Lung (tissue), 12 donors: ENCODE data around the gene CLDN20. TPM values are rescaled to one million over a fixed set of nuclear protein-coding genes. Genes with fewer than 3 reads are reported as not detected.

Source experiments
- ATAC-seq: fragments of 200-7000 bp; cut with Tn5 transposase; one replicate; pipeline ENCODE4 v1.9.1; 2020; ENCODE audit warnings: moderate number of reproducible peaks; ENCODE audit not compliant: insufficient read depth, low FRiP score
- DNase-seq, 3 donors: peaks; one replicate each; pipeline ENCODE4 v3.0.0-alpha.2; 2013 to 2017
- H3K27ac ChIP-seq, 2 donors: one replicate each; pipeline ENCODE4 v1.5.1; 2013; ENCODE audit warnings: mild to moderate bottlenecking in 2 of 2, moderate library complexity in 2 of 2, control low read depth in 1 of 2, inconsistent platforms in 1 of 2, low read depth in 1 of 2, low read length in 1 of 2
- H3K27me3 ChIP-seq, 3 donors: one replicate each; pipeline ENCODE4 v1.5.1; 2013; ENCODE audit warnings: low read length in 2 of 3; ENCODE audit not compliant: control insufficient read depth in 3 of 3, insufficient read depth in 3 of 3
- H3K36me3 ChIP-seq, 4 donors: one replicate each; pipeline ENCODE4 v1.5.1; 2013; ENCODE audit warnings: low read length in 4 of 4, mild to moderate bottlenecking in 1 of 4, moderate library complexity in 1 of 4; ENCODE audit not compliant: control insufficient read depth in 4 of 4, insufficient read depth in 4 of 4
- H3K4me1 ChIP-seq, 5 donors: one replicate each; pipeline ENCODE4 v1.5.1; 2013; ENCODE audit warnings: low read length in 5 of 5, mild to moderate bottlenecking in 2 of 5, moderate library complexity in 1 of 5; ENCODE audit not compliant: control insufficient read depth in 5 of 5, insufficient read depth in 5 of 5
- H3K4me3 ChIP-seq: one replicate; pipeline ENCODE4 v1.5.1; 2013; ENCODE audit warnings: mild to moderate bottlenecking, control low read depth, moderate library complexity
- H3K9ac ChIP-seq, 2 donors: one replicate each; pipeline ENCODE4 v1.5.1; 2013; ENCODE audit warnings: low read length in 2 of 2, control low read depth in 1 of 2; ENCODE audit not compliant: insufficient read depth in 1 of 2
- H3K9me3 ChIP-seq, 4 donors: one replicate each; pipeline ENCODE4 v1.5.1; 2013; ENCODE audit warnings: low read length in 3 of 4, mild to moderate bottlenecking in 1 of 4, moderate library complexity in 1 of 4; ENCODE audit not compliant: control insufficient read depth in 4 of 4, insufficient read depth in 3 of 4
- WGBS, 2 donors: extraction: QIAGEN DNeasy Blood & Tissue Kit; methylation state at CpG; one replicate each; pipeline ENCODE4 v1.1.7; 2013; 5-methylcytosine and 5-hydroxymethylcytosine counted together
- polyA plus RNA-seq, 2 donors: library from polyadenylated mRNA; stranded (reverse); fragments of 200-250 nt; gene quantifications; one replicate each; pipeline ENCODE4 v1.2.1, GENCODE V29; 2013
- total RNA-seq, 2 donors: library from RNA; depleted of rRNA in 1 of 2; stranded (reverse); fragments of >200 nt in 1 of 2; gene quantifications; one replicate each; pipeline ENCODE4 v1.2.1, GENCODE V29; 2014 to 2021
- TF ChIP-seq, protein P1 (sequence below): IDR thresholded peaks from 2 replicates; pipeline ENCODE4 v1.5.1; 2012; ENCODE audit warnings: mild to moderate bottlenecking; ENCODE audit errors: control extremely low read depth, extremely low read depth
- donor health status: control.
- donor health status: control.
- donor health status: Bipolar disorder and iron deficiency.
- donor health status: healthy.
- donor health status: DM: yes; HTN: yes; CAD: no.

CLDN20 gene
- total and polyA plus RNA-seq, 4 donors = not detected

DNA sequence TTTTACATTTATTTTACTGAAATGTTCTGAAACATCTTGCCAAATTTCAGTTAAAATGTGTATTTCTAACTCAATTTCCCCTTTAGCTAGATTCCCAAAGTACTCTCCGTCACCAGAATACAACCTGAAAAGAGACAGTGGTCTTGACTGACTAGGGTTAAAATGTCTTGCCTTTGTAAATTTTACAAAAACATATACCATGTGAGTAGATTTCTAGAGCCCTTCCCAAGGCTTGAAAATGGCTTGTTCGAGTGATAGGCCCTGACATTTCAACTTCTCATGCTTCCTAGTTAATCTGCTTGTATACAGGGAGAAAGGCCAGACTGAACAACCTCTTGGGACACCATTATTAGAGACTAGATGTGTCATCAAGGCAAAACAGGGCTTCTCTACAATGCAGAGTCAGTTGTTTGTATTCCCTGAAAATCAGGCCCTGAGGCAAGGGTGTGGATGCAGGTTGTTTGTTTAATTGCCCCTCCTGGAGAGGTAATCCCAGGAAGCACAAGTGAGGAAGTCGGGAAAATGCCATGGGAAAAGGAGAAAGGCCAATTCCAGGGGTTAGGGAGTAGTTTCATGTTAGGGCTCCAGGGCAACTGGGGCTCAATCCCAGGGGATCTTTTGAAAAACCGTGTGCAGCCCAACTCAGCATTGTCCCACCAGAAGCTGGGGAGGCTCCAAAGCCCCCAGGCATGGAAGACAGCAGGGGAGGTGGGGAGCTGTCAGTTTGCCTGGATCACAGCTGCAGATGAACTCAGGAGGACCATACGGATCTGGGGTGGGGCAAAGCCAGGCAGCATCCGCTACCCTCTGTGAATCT lies 62.1 kb downstream of the CLDN20 start:
- 88 to 93% methylated on average over 6 of the region's 6 CpGs for WGBS, 2 donors
- no peak overlapping the region for H3K27ac ChIP-seq
- no peaks in the 10 kb centered on the region for H3K36me3 ChIP-seq
- H3K27me3 ChIP-seq = no peaks in the 10 kb centered on the region
- no peaks in the 10 kb centered on the region for H3K9me3 ChIP-seq
- H3K4me1 ChIP-seq = peaks cover 0 to 12% (median 0%) of the 10 kb centered on the region in 5 donors
- TF ChIP-seq, protein P1, sequence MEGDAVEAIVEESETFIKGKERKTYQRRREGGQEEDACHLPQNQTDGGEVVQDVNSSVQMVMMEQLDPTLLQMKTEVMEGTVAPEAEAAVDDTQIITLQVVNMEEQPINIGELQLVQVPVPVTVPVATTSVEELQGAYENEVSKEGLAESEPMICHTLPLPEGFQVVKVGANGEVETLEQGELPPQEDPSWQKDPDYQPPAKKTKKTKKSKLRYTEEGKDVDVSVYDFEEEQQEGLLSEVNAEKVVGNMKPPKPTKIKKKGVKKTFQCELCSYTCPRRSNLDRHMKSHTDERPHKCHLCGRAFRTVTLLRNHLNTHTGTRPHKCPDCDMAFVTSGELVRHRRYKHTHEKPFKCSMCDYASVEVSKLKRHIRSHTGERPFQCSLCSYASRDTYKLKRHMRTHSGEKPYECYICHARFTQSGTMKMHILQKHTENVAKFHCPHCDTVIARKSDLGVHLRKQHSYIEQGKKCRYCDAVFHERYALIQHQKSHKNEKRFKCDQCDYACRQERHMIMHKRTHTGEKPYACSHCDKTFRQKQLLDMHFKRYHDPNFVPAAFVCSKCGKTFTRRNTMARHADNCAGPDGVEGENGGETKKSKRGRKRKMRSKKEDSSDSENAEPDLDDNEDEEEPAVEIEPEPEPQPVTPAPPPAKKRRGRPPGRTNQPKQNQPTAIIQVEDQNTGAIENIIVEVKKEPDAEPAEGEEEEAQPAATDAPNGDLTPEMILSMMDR = no peak
- H3K4me3 ChIP-seq = no peak overlapping the region
- ATAC-seq (no peak), DNase-seq (no peak)
- H3K9ac ChIP-seq = no peak overlapping the region

Other genes starting within 250 kb of the CLDN20 start
- 10 to 100 TPM; 23.0 to 27.9 TPM for gene TFB1M, start 50.5 kb downstream of the CLDN20 start, total RNA-seq
- gene TFB1M, start 50.5 kb downstream of the CLDN20 start, polyA plus RNA-seq = 10 to 100 TPM in 1 of 2 donors, 1 to 10 TPM in 1; 9.7 to 15.0 TPM
- gene NOX3, start 191.8 kb downstream of the CLDN20 start, total RNA-seq = not detected
- gene NOX3, start 191.8 kb downstream of the CLDN20 start, polyA plus RNA-seq = not detected